Ishikawa (cell line): ENCODE results near the gene SLC30A5.

Experiments
- CEBPB ChIP-seq: IDR thresholded peaks from 2 replicates; pipeline ENCODE4 v1.6.1; 2012
- CREB1 ChIP-seq: IDR thresholded peaks from 2 replicates; pipeline ENCODE4 v1.6.1; 2012; ENCODE audit warnings: low read depth
- EGR1 ChIP-seq: IDR thresholded peaks from 2 replicates; pipeline ENCODE4 v1.6.1; 2012
- EP300 ChIP-seq: IDR thresholded peaks from 2 replicates; pipeline ENCODE4 v1.6.1; 2012; ENCODE audit warnings: borderline replicate concordance
- FOXM1 ChIP-seq: IDR thresholded peaks from 2 replicates; pipeline ENCODE4 v1.6.1; 2012; ENCODE audit warnings: low read depth, borderline replicate concordance
- MAX ChIP-seq: IDR thresholded peaks from 2 replicates; pipeline ENCODE4 v1.6.1; 2012
- RAD21 ChIP-seq: IDR thresholded peaks from 2 replicates; pipeline ENCODE4 v1.6.1; 2012; ENCODE audit warnings: low read depth
- TAF1 ChIP-seq: IDR thresholded peaks from 2 replicates; pipeline ENCODE4 v1.6.1; 2012; ENCODE audit warnings: low read depth, mild to moderate bottlenecking
- TCF12 ChIP-seq: IDR thresholded peaks from 2 replicates; pipeline ENCODE4 v1.6.1; 2012; ENCODE audit warnings: low read depth
- TEAD4 ChIP-seq: IDR thresholded peaks from 2 replicates; pipeline ENCODE4 v1.6.1; 2012
- YY1 ChIP-seq: IDR thresholded peaks from 2 replicates; pipeline ENCODE4 v1.6.1; 2012; ENCODE audit warnings: low read depth
- ZBTB7A ChIP-seq: IDR thresholded peaks from 2 replicates; pipeline ENCODE4 v1.6.1; 2012; ENCODE audit warnings: low read depth
- TF ChIP-seq, protein P1 (sequence below): IDR thresholded peaks from 2 replicates; pipeline ENCODE4 v1.6.1; 2012; ENCODE audit warnings: low read depth, mild to moderate bottlenecking
- TF ChIP-seq, protein P2 (sequence below): IDR thresholded peaks from 2 replicates; pipeline ENCODE4 v1.6.1; 2012

GRCh38 chr5:69167493-69167855, 73.7 kb downstream of the SLC30A5 start:
- no peak for TF ChIP-seq FOXM1
- TF ChIP-seq EP300, result no peak
- TF ChIP-seq MAX, result no peak
- TF ChIP-seq, protein P1, sequence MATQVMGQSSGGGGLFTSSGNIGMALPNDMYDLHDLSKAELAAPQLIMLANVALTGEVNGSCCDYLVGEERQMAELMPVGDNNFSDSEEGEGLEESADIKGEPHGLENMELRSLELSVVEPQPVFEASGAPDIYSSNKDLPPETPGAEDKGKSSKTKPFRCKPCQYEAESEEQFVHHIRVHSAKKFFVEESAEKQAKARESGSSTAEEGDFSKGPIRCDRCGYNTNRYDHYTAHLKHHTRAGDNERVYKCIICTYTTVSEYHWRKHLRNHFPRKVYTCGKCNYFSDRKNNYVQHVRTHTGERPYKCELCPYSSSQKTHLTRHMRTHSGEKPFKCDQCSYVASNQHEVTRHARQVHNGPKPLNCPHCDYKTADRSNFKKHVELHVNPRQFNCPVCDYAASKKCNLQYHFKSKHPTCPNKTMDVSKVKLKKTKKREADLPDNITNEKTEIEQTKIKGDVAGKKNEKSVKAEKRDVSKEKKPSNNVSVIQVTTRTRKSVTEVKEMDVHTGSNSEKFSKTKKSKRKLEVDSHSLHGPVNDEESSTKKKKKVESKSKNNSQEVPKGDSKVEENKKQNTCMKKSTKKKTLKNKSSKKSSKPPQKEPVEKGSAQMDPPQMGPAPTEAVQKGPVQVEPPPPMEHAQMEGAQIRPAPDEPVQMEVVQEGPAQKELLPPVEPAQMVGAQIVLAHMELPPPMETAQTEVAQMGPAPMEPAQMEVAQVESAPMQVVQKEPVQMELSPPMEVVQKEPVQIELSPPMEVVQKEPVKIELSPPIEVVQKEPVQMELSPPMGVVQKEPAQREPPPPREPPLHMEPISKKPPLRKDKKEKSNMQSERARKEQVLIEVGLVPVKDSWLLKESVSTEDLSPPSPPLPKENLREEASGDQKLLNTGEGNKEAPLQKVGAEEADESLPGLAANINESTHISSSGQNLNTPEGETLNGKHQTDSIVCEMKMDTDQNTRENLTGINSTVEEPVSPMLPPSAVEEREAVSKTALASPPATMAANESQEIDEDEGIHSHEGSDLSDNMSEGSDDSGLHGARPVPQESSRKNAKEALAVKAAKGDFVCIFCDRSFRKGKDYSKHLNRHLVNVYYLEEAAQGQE, result no peak
- no peak for TF ChIP-seq CREB1
- TF ChIP-seq RAD21, result no peak
- no peak for TF ChIP-seq TAF1
- no peak for TF ChIP-seq ZBTB7A
- no peak for TF ChIP-seq EGR1
- no peak for TF ChIP-seq CEBPB
- TF ChIP-seq, protein P2, sequence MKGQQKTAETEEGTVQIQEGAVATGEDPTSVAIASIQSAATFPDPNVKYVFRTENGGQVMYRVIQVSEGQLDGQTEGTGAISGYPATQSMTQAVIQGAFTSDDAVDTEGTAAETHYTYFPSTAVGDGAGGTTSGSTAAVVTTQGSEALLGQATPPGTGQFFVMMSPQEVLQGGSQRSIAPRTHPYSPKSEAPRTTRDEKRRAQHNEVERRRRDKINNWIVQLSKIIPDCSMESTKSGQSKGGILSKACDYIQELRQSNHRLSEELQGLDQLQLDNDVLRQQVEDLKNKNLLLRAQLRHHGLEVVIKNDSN, result no peak
- TF ChIP-seq YY1, result no peak
- TF ChIP-seq TCF12, result no peak
- no peak for TF ChIP-seq TEAD4
